NCI-H2029 (cell line): ENCODE results near the gene TTC38.
A peak's percentile ranks its signal among the peaks of the same experiment; 100 is the strongest.
"Not testable (repeated sequence)": the region's sequence is repeated elsewhere in the genome, so short reads cannot be mapped to it uniquely, and the experiment has no call there.

ENCODE experiments used
- DNase-seq: peaks from one replicate; lab custom pipeline; 2025; lab: John Stamatoyannopoulos, UW

The TTC38 gene

GRCh38 chr22:46296257-46297150, 28.7 kb downstream of the TTC38 start, which contains the start of gene GTSE1:
GTSE1 (plus strand) TSS chr22:46296870; CDS start chr22:46297401, 531 bp downstream.
- DNase-seq, result peak; percentile 93

GRCh38 chr22:46297151-46297812, 29.5 kb downstream of the TTC38 start:
- no peak for DNase-seq

GRCh38 chr22:46299101-46299500, 31.3 kb downstream of the TTC38 start:
- no peak for DNase-seq

- DNase-seq, result no peak
Measured at GRCh38 chr22:46300491-46300890, 32.7 kb downstream of the TTC38 start.

GRCh38 chr22:46303347-46303965, 35.6 kb downstream of the TTC38 start:
- no peak for DNase-seq

GRCh38 chr22:46308283-46308988, 40.6 kb downstream of the TTC38 start:
- no peak for DNase-seq

- DNase-seq, result no peak
Measured at GRCh38 chr22:46309526-46310085, 41.8 kb downstream of the TTC38 start.

- DNase-seq, result no peak
Measured at GRCh38 chr22:46312056-46312455, 44.2 kb downstream of the TTC38 start.

GRCh38 chr22:46312848-46313247, 45.0 kb downstream of the TTC38 start:
- DNase-seq, result not testable (repeated sequence)

- no peak for DNase-seq
Measured at GRCh38 chr22:46315976-46316375, 48.2 kb downstream of the TTC38 start.

- DNase-seq, result no peak
Measured at GRCh38 chr22:46317646-46318045, 49.8 kb downstream of the TTC38 start.

GRCh38 chr22:46318576-46318975, 50.8 kb downstream of the TTC38 start:
- DNase-seq, result no peak

- no peak for DNase-seq
Measured at GRCh38 chr22:46319319-46319718, 51.5 kb downstream of the TTC38 start.

GRCh38 chr22:46320166-46320710, 52.4 kb downstream of the TTC38 start:
- no peak for DNase-seq

- no peak for DNase-seq
Measured at GRCh38 chr22:46320716-46321386, 53.0 kb downstream of the TTC38 start.

- no peak for DNase-seq
Measured at GRCh38 chr22:46322711-46323110, 54.9 kb downstream of the TTC38 start.

GRCh38 chr22:46323162-46323561, 55.4 kb downstream of the TTC38 start:
- DNase-seq, result no peak

- no peak for DNase-seq
Measured at GRCh38 chr22:46326066-46326680, 58.4 kb downstream of the TTC38 start.

- no peak for DNase-seq
Measured at GRCh38 chr22:46327691-46328465, 60.1 kb downstream of the TTC38 start.

GRCh38 chr22:46328797-46329196, 61.0 kb downstream of the TTC38 start:
- no peak for DNase-seq
